MM.1S (cell line): ENCODE data around the gene UTP4.
"Not testable (repeated sequence)": the region's sequence is repeated elsewhere in the genome, so short reads cannot be mapped to it uniquely, and the experiment has no call there.

Experiments used
- DNase-seq: peaks from one replicate; pipeline ENCODE4 v3.0.0-alpha.2; 2015
- H2AFZ ChIP-seq: fragments of 300-600 bp; sonication (generic); 2 replicates; pipeline ENCODE4 v1.6.0; 2016; ENCODE audit warnings: antibody characterized with exemption, low read length
- H3F3A ChIP-seq: fragments of 300-600 bp; sonication (generic); 2 replicates; pipeline ENCODE4 v1.6.1; 2016; ENCODE audit warnings: mild to moderate bottlenecking, antibody characterized with exemption, low read length, moderate library complexity, mixed read lengths; ENCODE audit not compliant: insufficient read depth
- H3K27ac ChIP-seq: fragments of 300-600 bp; sonication (generic); 2 replicates; pipeline ENCODE4 v1.5.1; 2016; ENCODE audit warnings: mild to moderate bottlenecking, low read length
- H3K27me3 ChIP-seq: fragments of 300-600 bp; sonication (generic); replicated peaks from 2 replicates; pipeline ENCODE4 v1.6.0; 2016; ENCODE audit warnings: low read length; ENCODE audit not compliant: insufficient read depth
- H3K36me3 ChIP-seq: fragments of 300-600 bp; sonication (generic); replicated peaks from 2 replicates; pipeline ENCODE4 v1.6.1; 2016; ENCODE audit warnings: mild to moderate bottlenecking, low read length, mixed read lengths; ENCODE audit not compliant: insufficient read depth
- H3K4me1 ChIP-seq: fragments of 300-600 bp; sonication (generic); 2 replicates; pipeline ENCODE4 v1.6.1; 2016; ENCODE audit warnings: low read length, mixed read lengths
- H3K4me2 ChIP-seq: fragments of 300-600 bp; sonication (generic); 2 replicates; pipeline ENCODE4 v1.6.0; 2016; ENCODE audit warnings: low read depth, low read length
- H3K4me3 ChIP-seq: fragments of 300-600 bp; sonication (generic); 2 replicates; pipeline ENCODE4 v1.5.1; 2016; ENCODE audit warnings: low read length, mixed read lengths
- H3K79me2 ChIP-seq: fragments of 300-600 bp; sonication (generic); 2 replicates; pipeline ENCODE4 v1.6.1; 2016; ENCODE audit warnings: mixed run types, low read length, mixed read lengths
- H3K9ac ChIP-seq: fragments of 300-600 bp; sonication (generic); 2 replicates; pipeline ENCODE4 v1.6.1; 2016; ENCODE audit warnings: low read length, mixed read lengths
- H3K9me2 ChIP-seq: fragments of 300-600 bp; sonication (generic); replicated peaks from 2 replicates; pipeline ENCODE4 v1.6.1; 2016; ENCODE audit warnings: mild to moderate bottlenecking, low read length, mixed read lengths; ENCODE audit not compliant: insufficient read depth
- H3K9me3 ChIP-seq: fragments of 300-600 bp; sonication (generic); replicated peaks from 2 replicates; pipeline ENCODE4 v1.6.1; 2016; ENCODE audit warnings: mild to moderate bottlenecking, low read length, mixed read lengths; ENCODE audit not compliant: insufficient read depth
- H4K20me1 ChIP-seq: fragments of 300-600 bp; sonication (generic); 2 replicates; pipeline ENCODE4 v1.6.1; 2016; ENCODE audit warnings: mild to moderate bottlenecking, low read length, moderate library complexity, mixed read lengths; ENCODE audit not compliant: insufficient read depth
- EZH2 ChIP-seq: fragments of 300-600 bp; sonication (generic); optimal IDR thresholded peaks from 2 replicates; pipeline ENCODE3; 2017; ENCODE audit warnings: low read depth, mild to moderate bottlenecking, antibody characterized with exemption, low read length, mixed read lengths
- EZH2phosphoT487 ChIP-seq: fragments of 300-600 bp; sonication (generic); IDR thresholded peaks from 2 replicates; pipeline ENCODE4 v1.6.1; 2018; ENCODE audit warnings: antibody characterized with exemption, low read length
- TF ChIP-seq, protein P1 (sequence below): fragments of 300-600 bp; sonication (generic); IDR thresholded peaks from 2 replicates; pipeline ENCODE4 v1.5.1; 2016; ENCODE audit warnings: antibody characterized with exemption, low read length, mixed read lengths

UTP4 gene

DNA sequence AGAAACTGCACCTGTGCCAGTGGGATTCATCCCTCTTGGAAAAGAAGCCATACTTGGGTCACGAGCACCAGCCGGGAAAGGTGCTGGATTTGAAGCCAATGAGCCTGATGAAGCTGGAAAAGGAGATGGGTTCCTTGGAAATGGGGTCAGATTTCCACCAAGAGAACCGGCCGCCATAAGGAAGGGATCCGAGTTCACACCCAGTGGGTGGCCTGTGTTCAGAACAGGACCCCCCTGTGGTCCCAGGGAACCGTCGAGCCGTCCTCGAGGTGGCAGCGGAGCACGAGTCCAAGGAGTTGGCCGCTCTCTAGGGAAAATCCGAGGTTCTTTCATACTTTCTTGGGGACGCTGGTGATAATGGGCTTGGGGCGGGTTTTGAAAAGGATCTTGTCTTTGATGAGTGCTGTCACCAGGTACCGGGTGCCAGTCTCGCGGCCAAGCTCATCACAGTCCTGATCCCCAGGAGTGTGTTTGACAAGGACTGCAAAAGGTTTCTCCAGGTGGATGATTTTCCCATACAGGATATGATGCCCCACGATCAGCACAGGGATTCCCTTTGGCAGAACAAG is 12.3 kb upstream of the UTP4 start:
- Histone ChIP-seq H3K27me3 (no peaks in the 10 kb centered on the region), H3K27ac (no peak overlapping the region), H3K4me2 (no peak overlapping the region), H3K36me3 (no peaks in the 10 kb centered on the region), H3F3A (no peaks in the 10 kb centered on the region), H3K4me3 (no peak overlapping the region), H2AFZ (no peak overlapping the region), H3K9me2 (no peaks in the 10 kb centered on the region), H4K20me1 (no peaks in the 10 kb centered on the region), H3K4me1 (no peaks in the 10 kb centered on the region), H3K9ac (no peak overlapping the region), H3K9me3 (no peaks in the 10 kb centered on the region), H3K79me2 (peaks cover 4% of the 10 kb centered on the region)
- DNase-seq = no peak
- no peak for TF ChIP-seq EZH2phosphoT487
- TF ChIP-seq EZH2 = no peak
- TF ChIP-seq, protein P1, sequence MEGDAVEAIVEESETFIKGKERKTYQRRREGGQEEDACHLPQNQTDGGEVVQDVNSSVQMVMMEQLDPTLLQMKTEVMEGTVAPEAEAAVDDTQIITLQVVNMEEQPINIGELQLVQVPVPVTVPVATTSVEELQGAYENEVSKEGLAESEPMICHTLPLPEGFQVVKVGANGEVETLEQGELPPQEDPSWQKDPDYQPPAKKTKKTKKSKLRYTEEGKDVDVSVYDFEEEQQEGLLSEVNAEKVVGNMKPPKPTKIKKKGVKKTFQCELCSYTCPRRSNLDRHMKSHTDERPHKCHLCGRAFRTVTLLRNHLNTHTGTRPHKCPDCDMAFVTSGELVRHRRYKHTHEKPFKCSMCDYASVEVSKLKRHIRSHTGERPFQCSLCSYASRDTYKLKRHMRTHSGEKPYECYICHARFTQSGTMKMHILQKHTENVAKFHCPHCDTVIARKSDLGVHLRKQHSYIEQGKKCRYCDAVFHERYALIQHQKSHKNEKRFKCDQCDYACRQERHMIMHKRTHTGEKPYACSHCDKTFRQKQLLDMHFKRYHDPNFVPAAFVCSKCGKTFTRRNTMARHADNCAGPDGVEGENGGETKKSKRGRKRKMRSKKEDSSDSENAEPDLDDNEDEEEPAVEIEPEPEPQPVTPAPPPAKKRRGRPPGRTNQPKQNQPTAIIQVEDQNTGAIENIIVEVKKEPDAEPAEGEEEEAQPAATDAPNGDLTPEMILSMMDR = no peak

DNA sequence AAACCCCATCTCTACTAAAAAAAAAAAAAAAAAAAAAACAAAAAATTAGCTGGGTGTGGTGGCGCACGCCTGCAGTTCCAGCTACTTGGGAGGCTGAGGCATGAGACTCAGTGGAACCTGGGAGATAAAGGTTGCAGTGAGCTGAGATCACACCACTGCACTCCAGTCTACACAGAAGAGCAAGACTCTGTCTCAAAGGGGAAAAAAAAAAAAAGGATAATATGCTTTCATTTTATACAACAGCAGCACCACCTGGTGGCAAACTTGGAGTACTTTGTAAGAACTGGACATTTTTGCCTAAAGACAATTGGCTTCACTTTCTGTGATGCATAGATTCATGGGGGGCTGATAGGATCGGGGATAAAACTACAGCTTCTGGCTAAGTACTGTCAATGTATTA is 8.5 kb upstream of the UTP4 start:
- peaks cover 27% of the 10 kb centered on the region for H3K79me2 ChIP-seq
- H2AFZ ChIP-seq = no peak overlapping the region
- no peaks in the 10 kb centered on the region for H3K4me1 ChIP-seq
- TF ChIP-seq EZH2phosphoT487 (no peak), EZH2 (no peak)
- TF ChIP-seq, protein P1 = peak; percentile 67
- H3K36me3 ChIP-seq = no peaks in the 10 kb centered on the region
- no peaks in the 10 kb centered on the region for H3F3A ChIP-seq
- peak; percentile 72 for DNase-seq
- no peaks in the 10 kb centered on the region for H3K9me2 ChIP-seq
- H3K27ac ChIP-seq = no peak overlapping the region
- H3K4me2 ChIP-seq = no peak overlapping the region
- H4K20me1 ChIP-seq = no peaks in the 10 kb centered on the region; the same call in 1 of the 2 replicates
- no peaks in the 10 kb centered on the region for H3K9me3 ChIP-seq
- H3K9ac ChIP-seq = no peak overlapping the region
- no peak overlapping the region for H3K4me3 ChIP-seq
- no peaks in the 10 kb centered on the region for H3K27me3 ChIP-seq

DNA sequence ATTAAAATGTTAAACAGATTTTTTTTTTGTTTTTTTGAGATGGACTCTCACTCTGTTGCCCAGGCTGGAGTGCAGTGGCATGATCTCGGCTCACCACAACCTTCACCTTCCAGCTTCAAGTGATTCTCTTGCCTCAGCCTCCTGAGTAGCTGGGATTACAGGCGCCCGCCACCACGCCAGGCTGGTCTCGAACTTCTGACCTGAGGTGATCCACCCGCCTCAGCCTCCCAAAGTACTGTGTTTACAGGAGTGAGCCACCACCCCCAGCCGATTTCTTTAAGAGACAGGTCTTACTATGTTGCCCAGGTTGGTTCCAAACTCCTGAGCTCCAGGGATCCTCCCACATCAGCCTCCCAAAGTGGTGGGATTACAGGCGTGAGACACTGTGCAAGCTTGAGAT is 8.0 kb upstream of the UTP4 start:
- not testable (repeated sequence) for H3K36me3 ChIP-seq, H3K27me3 ChIP-seq, H4K20me1 ChIP-seq, H3K9ac ChIP-seq, H3K4me3 ChIP-seq, H3F3A ChIP-seq, H3K4me2 ChIP-seq, H3K9me2 ChIP-seq, H3K27ac ChIP-seq, DNase-seq, H2AFZ ChIP-seq, H3K4me1 ChIP-seq, H3K9me3 ChIP-seq
- H3K79me2 ChIP-seq = peaks cover 30% of the 10 kb centered on the region

DNA sequence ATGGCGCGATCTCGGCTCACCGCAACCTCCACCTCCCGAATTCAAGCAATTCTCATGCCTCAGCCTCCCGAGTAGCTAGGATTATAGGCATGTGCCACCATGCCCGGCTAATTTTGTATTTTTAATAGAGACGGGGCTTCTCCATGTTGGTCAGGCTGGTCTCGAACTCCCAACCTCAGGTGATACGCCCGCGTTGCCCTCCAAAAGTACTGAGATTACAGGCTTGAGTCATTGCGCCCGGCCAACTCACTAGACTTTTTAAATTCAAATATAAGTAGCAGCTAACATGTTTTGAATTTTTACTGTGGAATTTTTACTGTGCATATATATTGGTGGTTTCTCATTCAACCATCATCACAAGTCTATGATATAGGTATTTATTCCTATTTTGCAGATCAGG is 7.5 kb upstream of the UTP4 start:
- H3K27ac ChIP-seq = not testable (repeated sequence)
- H3K79me2 ChIP-seq = peaks cover 36% of the 10 kb centered on the region

More for the DNA sequence above, 7.5 kb upstream of the UTP4 start:
- not testable (repeated sequence) for H3K9me2 ChIP-seq, H3K9ac ChIP-seq, H3K4me1 ChIP-seq, H3K9me3 ChIP-seq, DNase-seq, H4K20me1 ChIP-seq, H2AFZ ChIP-seq, H3K36me3 ChIP-seq, H3F3A ChIP-seq, H3K27me3 ChIP-seq, H3K4me3 ChIP-seq, H3K4me2 ChIP-seq
